ENCODE data around the gene HES3.

Gene HES3

DNA sequence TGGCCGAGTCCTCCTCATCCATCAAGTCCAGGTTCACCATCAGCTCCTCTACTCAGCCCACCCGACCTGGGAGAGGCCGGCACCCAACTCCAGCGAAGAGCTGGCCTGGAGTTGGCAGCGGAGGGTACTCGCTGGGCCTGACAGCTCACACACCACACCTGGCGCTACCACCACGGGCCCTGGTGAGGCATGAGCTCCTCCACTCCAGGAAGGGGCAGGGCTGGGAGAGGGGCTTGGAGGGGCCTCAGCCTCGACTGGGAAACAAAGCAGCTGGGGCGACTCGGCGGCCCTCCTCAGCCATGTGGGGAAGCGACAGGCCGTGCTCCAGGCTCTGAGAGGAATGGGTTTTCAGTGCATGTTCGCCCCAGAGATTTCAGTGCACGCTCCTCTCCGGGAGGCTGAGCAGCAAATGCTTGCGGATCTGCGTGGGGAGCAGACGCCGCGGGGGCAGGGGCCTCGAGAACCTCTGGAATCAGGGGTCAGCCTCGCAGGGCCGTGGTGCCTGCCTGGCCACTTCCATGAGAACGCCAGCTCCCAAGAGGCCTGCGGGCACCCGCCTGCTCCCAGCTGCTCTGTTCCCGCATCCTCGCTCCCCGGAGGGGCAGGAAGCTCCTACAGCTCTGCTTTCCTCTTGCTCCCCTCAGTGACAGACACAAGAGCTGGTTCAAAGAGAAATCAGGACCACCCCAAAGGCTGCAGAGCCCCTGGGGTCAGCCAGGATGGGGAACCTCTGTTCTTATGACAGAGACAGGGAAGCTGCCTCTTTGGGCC lies 35.8 kb downstream of the HES3 start:
- DNase-seq (ENCODE audit: low read depth in 2 of 2): no peak

DNA sequence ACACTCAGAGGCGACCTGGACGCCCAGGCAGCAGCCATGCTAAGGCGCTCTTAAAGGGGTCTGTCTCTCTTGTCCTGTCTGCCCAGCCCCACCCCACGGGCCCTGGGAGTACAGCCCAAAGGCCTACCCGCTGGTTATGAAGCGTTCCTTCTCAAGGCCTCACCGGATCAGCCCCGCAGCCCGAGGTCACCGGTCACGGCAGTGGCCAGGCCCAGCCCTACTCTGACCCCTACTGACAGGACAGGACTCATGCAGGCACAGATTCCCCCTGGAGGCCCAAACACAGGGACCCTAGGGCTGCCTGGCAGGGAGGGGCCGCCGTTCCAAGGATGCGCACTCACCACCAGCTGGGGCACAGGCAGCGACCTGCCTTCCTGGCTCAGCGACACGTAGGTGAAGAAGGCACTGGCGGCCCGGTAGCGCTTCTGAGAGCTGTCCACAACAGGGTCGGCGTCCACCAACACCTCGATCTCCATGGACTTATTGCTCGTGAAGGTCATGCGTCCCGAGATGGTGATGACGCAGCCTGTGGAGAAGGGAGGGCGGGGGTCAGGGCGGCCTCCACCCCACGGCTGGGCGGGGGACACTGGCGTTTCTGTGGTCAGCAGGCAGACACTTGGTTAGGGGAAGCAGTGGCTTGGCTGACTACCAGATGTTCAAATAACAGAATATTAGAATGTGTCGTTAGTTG lies 36.9 kb downstream of the HES3 start:
- no peak for DNase-seq (ENCODE audit: low read depth in 2 of 2)

DNA sequence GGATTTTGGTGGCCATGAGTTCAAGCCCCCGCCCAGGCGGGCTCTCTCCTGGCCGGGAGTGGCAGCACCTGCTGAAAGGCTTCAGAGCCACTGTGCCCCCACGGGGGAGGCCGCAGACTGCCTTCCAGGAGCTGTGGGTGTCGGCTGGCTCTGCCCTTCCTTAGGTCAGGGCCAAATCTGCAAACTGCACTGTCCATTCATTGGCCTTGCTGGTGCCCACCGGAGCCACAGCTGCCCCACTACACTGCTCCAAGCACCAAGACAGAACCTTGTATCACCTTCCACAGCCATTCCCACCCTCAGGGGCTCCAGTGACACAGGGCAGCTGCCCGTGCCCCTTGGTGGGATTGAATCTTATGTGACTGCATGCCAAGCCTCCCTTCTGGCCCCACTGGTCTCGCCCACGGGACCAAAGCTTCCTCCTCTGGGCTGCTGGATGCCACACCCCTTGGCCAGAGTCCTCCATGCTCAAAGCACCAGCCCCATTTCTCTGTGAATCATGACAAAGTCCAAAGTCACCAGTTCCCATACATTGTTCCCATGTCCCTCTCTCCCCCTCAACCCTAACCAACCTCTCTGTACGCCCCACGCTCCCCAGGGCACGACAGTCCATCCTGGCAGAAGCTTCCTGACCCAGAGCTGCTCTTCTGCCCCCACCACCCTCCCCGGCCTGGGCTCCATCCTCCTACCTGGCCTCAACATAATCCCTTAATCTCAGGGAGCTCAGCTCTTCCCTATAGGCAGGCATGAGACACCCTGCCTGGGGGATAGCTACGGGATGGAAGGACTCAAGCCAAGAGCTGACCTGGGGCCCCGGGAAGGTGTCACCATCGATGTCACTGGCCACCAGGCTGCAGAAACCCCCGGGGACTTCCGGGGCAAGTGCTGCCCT lies 37.8 kb downstream of the HES3 start:
- DNase-seq (ENCODE audit: low read depth in 2 of 2): no peak

DNA sequence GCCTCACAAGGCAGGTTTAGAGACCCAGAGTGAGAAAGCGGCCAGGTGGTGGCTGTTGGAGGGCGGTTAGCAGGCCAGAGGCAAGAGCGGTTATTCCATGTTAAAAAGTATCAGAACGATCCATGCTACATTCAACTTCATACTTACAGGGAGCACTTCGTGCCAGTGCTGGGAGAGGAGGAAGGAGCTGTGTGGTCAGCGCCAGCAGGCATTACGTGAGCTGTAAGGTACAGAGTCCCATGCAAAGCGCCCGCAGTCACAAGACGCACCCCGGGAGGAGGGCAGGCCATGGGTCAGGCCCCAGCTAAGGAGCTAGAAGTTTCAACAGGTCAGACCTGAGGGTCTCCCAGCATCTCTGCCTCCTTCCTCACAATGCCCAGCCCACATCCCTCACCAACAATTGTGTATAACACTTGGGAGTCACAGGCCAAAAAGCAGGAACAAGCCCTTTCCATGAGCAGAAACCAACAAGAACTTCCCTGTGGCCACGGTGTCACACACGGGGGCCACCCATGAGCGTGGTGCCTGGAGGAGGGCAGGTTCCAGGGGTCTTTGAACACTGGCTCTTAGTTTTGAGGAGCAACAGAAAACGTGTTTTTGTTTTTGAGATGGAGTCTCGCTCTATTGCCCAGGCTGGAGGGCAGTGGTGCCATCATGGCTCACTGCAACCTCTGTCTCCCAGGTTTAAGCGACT lies 38.7 kb downstream of the HES3 start:
- DNase-seq (ENCODE audit: low read depth in 2 of 2): no peak

DNA sequence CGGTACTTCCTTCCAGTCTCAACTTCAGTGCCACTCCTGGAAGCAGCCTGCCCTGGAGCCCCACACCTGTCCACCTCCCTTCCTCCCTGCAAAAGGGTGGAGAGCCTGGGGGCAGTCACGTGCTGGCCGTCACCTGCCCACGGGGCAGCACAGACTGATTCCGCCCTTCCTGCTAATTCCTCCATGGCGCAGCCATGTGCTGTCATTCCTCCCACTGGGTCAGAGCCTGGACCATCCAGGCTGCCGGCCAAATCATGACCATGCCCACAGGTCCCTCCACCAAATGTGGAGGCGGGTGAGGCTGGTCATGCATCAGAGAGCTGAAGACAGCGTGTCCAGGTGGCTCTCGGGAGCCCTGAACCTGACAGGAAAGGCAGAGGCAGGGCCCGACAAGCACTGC lies 41.4 kb downstream of the HES3 start:
- no peak for DNase-seq (ENCODE audit: low read depth in 2 of 2)

DNA sequence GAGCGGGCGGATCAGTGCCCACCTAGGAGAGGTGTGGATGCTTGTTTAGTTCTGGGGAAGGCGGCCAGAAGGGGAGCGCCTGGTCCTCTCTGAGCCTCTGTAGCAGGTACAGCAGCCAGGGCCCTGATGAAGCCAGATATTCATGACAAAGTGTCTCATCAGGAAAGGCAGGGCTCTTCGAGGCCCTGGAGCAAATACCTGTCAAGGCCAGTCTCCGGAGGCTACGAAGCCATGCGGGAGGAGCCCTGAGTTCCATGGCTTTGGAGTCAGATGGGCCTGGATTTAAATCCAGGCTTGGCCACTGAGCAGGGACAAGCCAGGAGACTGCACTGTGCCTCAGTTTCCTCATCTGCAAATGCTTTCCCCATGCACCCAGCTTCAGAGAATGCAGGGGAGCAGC lies 42.3 kb downstream of the HES3 start:
- no peak for DNase-seq (ENCODE audit: low read depth in 2 of 2)

DNA sequence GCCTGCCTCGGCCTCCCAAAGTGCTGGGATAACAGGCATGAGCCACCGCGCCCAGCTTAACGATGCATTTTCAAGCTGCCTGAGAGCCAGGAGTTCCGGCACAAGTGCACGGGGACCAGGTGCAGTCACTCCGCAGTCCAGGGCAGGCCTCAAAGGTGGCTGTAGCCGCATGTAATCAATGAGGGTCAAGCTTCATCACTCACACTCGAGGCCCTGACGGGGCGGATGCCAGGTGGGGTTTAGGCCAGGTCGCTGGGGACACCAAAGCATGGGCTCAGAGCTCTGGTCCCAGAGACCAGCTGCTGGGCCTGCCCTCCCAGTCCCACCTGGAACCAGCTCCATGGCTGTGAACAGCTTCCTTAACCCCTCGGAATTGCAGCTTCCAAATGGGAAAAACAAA lies 43.0 kb downstream of the HES3 start:
- DNase-seq (ENCODE audit: low read depth in 2 of 2): no peak

DNA sequence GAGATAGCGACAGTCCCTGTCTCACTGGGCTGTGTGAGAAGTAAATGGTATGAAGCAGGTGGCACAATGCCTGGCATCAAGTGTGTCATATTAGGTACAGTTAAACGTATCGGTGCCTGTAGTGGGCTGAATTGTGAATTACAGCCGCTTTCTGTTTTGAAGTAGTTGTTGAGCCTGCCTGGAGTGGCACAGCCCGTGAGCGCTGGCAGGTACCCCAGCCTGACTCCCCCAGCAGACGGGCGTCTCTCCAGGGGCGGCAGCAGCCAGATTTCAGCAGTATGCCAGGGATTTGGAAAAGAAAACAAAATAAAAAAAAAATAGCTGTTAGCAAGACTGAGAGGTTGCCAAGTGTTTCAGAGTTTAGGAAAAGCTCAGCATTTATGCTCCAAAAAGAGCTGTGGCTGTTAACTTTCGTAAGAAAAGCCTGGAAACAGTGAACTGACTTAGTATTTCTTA lies 43.5 kb downstream of the HES3 start:
- no peak for DNase-seq (ENCODE audit: low read depth in 2 of 2)

DNA sequence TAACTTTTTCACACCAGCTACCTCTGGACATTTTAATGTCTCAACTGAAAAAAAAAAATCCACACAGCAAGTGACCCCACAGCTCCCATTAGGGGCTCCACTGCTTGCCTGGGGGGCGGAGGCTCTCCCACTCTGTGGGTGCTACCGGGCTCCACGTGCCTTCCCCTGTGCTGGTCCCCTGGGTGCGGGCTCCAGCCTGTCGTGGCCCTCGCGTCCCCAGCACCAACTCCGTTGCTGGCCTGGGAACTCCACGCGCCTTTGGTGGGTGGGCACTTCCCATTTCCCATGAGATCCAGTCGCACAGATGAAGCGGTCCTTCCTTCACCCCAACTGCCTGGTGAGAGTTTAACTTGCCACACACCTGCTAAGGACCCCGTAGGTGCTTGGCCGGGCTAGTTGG lies 44.0 kb downstream of the HES3 start:
- DNase-seq (ENCODE audit: low read depth in 2 of 2): no peak

DNA sequence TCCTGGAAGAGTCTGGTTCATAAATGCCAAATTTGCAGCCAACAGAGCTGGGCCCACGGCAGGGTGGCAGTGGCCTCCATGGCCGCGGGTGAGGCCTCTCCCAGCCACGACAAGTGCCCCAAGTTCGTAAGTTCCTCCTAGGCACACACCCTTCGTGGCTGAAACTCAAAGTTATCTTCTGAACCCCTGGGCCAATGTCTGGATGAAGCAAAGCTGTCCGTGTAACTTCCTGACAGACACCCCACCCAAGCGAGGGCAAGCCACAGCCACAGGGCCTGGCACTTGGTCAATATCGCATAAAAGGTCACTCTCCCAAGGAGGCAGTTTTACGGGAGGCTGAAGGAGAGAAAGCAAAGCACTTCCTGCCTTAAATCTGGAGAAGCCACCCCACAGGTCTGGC lies 44.7 kb downstream of the HES3 start:
- DNase-seq (ENCODE audit: low read depth in 2 of 2): no peak

DNA sequence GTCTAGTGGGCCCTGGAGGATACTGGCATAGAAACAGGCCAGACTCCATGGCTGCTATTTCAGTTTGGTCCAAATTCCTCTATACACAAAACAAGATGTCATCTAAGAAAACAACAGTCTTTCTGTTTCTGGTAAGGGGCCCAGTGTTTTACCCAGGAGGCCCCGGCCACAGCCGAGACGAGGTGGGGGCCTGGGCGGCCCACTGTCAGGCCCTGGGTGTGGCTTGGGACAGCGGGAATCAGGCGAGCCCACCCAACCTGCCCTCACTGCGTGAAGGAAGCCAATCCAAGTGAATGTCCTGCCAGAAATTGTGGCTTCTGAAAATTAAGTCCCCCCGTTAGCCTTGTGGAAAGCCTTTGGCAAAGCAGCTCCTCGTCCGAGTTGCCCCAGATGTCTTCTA lies 48.1 kb downstream of the HES3 start:
- no peak for DNase-seq (ENCODE audit: low read depth in 2 of 2)

DNA sequence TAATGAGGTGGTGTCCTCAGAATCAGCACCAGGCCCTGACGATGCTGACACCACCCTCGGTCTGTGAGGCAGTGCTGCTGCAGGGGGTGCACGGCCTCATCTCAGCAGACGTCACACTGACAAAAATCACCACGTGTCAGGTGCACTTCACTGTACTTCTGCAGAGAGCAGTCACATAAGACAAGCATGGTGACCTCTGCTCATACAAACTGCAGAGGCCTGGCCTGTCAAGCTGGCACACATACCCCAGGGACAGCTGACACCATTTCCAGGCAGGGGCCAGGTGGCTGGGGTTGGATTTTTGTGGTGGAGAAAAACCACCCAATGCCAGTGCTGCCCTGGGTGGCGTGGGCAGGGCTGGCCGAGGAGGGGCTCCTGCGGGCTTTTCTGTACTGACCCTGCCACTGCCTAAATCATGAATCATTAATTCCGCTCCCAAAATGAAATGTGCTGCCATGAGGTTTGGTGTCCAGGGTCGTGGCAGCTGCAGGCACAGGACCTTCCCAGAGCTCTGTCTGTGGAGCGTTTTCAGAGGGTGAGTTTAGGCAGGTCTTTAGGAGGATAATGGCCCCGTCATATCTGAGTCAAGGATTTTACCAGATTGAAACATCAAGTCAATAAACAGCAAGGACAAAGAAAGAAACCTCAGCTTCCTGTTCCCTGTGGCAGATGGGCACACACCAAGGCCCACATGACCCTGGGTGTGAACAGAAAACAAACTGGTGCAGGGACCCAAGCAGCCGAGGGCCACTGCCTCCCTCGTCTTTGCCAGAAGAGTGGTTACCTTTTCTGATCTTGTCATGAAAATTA lies 50.3 kb downstream of the HES3 start:
- DNase-seq (ENCODE audit: low read depth in 2 of 2): no peak

DNA sequence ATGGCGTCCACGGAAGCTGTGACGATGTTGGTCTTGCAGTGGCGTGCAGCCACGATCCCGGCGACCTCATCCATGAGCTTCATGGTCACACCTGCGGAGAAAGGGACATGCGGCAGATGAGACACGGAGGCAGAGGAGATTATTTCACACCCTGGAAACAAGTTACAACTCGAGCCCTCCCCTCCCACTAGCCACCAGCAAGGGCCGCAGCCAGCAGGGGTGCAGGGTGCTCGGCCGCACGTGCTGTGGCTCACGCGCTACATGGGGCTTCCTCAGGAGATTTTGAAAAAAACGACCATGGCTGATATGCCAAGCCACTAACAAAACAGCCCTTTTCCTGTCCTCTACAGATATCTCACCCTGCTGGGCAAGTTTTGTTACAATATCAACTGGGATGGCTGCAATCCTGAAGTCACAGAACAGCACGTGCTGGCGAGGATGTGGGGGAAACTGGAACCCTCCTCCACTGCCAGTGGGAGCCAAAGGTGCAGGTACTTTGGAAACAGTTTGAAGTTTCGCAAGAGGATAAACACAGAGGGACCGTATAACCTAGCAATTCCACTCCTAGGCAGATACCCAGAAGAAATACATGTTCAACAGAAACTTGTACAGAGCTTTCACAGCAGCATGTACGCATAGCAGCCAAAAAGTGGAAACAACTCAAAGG lies 51.0 kb downstream of the HES3 start:
- DNase-seq (ENCODE audit: low read depth in 2 of 2): no peak

Data from activated CD4-positive, alpha-beta T cell treated with anti-CD3 and anti-CD28 coated beads for 24 hours (primary cell).